ENCODE data around the gene TRIM42. TPM values are rescaled to one million over a fixed set of nuclear protein-coding genes. Genes with fewer than 3 reads are reported as not detected.

TRIM42 gene
- total RNA-seq, 1 donor from 2014 or later = not detected

- no peaks in the 10 kb centered on the region for H4K20me1 ChIP-seq (ENCODE audit: insufficient read depth, low read length)
- peaks cover 15% of the 10 kb centered on the region for H3K4me1 Mint-ChIP-seq (ENCODE audit: low read depth, unreplicated experiment)
- no peaks in the 10 kb centered on the region for H3K36me3 Mint-ChIP-seq (ENCODE audit: low read depth, unreplicated experiment)
- H3K27me3 Mint-ChIP-seq (ENCODE audit: low read depth, unreplicated experiment) = peaks cover 3% of the 10 kb centered on the region
- peaks cover 3% of the 10 kb centered on the region for H3K27me3 ChIP-seq (ENCODE audit: insufficient read depth, low read length)
- FAIRE-seq (no peak), DNase-seq (ENCODE audit: low read depth) (no peak)
- no peak overlapping the region for H3K27ac Mint-ChIP-seq (ENCODE audit: unreplicated experiment)
- no peaks in the 10 kb centered on the region for H3K36me3 ChIP-seq (ENCODE audit: insufficient read depth, low read length)
- H2AFZ ChIP-seq (ENCODE audit: low read depth, low read length) = no peak overlapping the region
- H3K4me2 ChIP-seq (ENCODE audit: low read length) = no peak overlapping the region
- H3K9me3 Mint-ChIP-seq (ENCODE audit: unreplicated experiment) = peaks cover 2% of the 10 kb centered on the region
- H3K4me1 ChIP-seq (ENCODE audit: insufficient read depth, low read length) = no peaks in the 10 kb centered on the region
- no peak for TF ChIP-seq CTCF (IDR thresholded peaks at IDR 0.05; ENCODE audit: insufficient read depth, low read depth, low read length)
- TF ChIP-seq EZH2 (IDR thresholded peaks at IDR 0.05; ENCODE audit: insufficient read depth, low read length) = no peak
- no peaks in the 10 kb centered on the region for H3K79me2 ChIP-seq (ENCODE audit: insufficient read depth, low read length)
- no peak overlapping the region for H3K4me3 Mint-ChIP-seq (ENCODE audit: unreplicated experiment)
- no peak overlapping the region for H3K27ac ChIP-seq (ENCODE audit: low read depth, low read length)
- H3K9ac ChIP-seq (ENCODE audit: low read length) = no peak overlapping the region
- H3K9me3 ChIP-seq (ENCODE audit: insufficient read depth, low read depth, low read length) = no peaks in the 10 kb centered on the region
- no peak overlapping the region for H3K4me3 ChIP-seq (ENCODE audit: insufficient read depth, low read depth, low read length)
Measured at GRCh38 chr3:140724856-140725812, 47.3 kb downstream of the TRIM42 start.

- Histone ChIP-seq H3K27me3 (ENCODE audit: insufficient read depth, low read length) (peaks cover 3% of the 10 kb centered on the region), H3K4me2 (ENCODE audit: low read length) (no peak overlapping the region), H3K9ac (ENCODE audit: low read length) (no peak overlapping the region), H2AFZ (ENCODE audit: low read depth, low read length) (no peak overlapping the region), H3K4me1 (ENCODE audit: insufficient read depth, low read length) (no peaks in the 10 kb centered on the region), H3K4me3 (ENCODE audit: insufficient read depth, low read depth, low read length) (no peak overlapping the region), H3K27ac (ENCODE audit: low read depth, low read length) (no peak overlapping the region), H4K20me1 (ENCODE audit: insufficient read depth, low read length) (no peaks in the 10 kb centered on the region), H3K9me3 (ENCODE audit: insufficient read depth, low read depth, low read length) (no peaks in the 10 kb centered on the region), H3K79me2 (ENCODE audit: insufficient read depth, low read length) (no peaks in the 10 kb centered on the region), H3K36me3 (ENCODE audit: insufficient read depth, low read length) (no peaks in the 10 kb centered on the region)
- TF ChIP-seq CTCF (IDR thresholded peaks at IDR 0.05; ENCODE audit: insufficient read depth, low read depth, low read length) (no peak), EZH2 (IDR thresholded peaks at IDR 0.05; ENCODE audit: insufficient read depth, low read length) (no peak)
- Mint-ChIP-seq H3K27me3 (ENCODE audit: low read depth, unreplicated experiment) (peaks cover 3% of the 10 kb centered on the region), H3K4me1 (ENCODE audit: low read depth, unreplicated experiment) (peaks cover 15% of the 10 kb centered on the region), H3K27ac (ENCODE audit: unreplicated experiment) (no peak overlapping the region), H3K9me3 (ENCODE audit: unreplicated experiment) (peaks cover 2% of the 10 kb centered on the region), H3K4me3 (ENCODE audit: unreplicated experiment) (no peak overlapping the region), H3K36me3 (ENCODE audit: low read depth, unreplicated experiment) (no peaks in the 10 kb centered on the region)
- DNase-seq (ENCODE audit: low read depth) = no peak
- FAIRE-seq = no peak
Measured at GRCh38 chr3:140726066-140726465, 48.2 kb downstream of the TRIM42 start.

- Mint-ChIP-seq H3K4me1 (ENCODE audit: low read depth, unreplicated experiment) (peaks cover 16% of the 10 kb centered on the region), H3K4me3 (ENCODE audit: unreplicated experiment) (no peak overlapping the region), H3K27me3 (ENCODE audit: low read depth, unreplicated experiment) (peaks cover 3% of the 10 kb centered on the region), H3K36me3 (ENCODE audit: low read depth, unreplicated experiment) (no peaks in the 10 kb centered on the region), H3K27ac (ENCODE audit: unreplicated experiment) (peak overlapping the region; percentile 82), H3K9me3 (ENCODE audit: unreplicated experiment) (peaks cover 1% of the 10 kb centered on the region)
- DNase-seq (ENCODE audit: low read depth) = no peak
- Histone ChIP-seq H3K36me3 (ENCODE audit: insufficient read depth, low read length) (no peaks in the 10 kb centered on the region), H3K27ac (ENCODE audit: low read depth, low read length) (no peak overlapping the region), H3K79me2 (ENCODE audit: insufficient read depth, low read length) (no peaks in the 10 kb centered on the region), H3K4me1 (ENCODE audit: insufficient read depth, low read length) (no peaks in the 10 kb centered on the region), H3K4me3 (ENCODE audit: insufficient read depth, low read depth, low read length) (no peak overlapping the region), H3K9ac (ENCODE audit: low read length) (no peak overlapping the region), H3K9me3 (ENCODE audit: insufficient read depth, low read depth, low read length) (no peaks in the 10 kb centered on the region), H3K4me2 (ENCODE audit: low read length) (no peak overlapping the region), H3K27me3 (ENCODE audit: insufficient read depth, low read length) (peaks cover 3% of the 10 kb centered on the region), H2AFZ (ENCODE audit: low read depth, low read length) (no peak overlapping the region), H4K20me1 (ENCODE audit: insufficient read depth, low read length) (no peaks in the 10 kb centered on the region)
- no peak for FAIRE-seq
- TF ChIP-seq EZH2 (IDR thresholded peaks at IDR 0.05; ENCODE audit: insufficient read depth, low read length) = no peak
- TF ChIP-seq CTCF (IDR thresholded peaks at IDR 0.05; ENCODE audit: insufficient read depth, low read depth, low read length) = no peak
Measured at GRCh38 chr3:140727886-140728285, 50.0 kb downstream of the TRIM42 start.
